Activated naive CD8-positive, alpha-beta T cell treated with anti-CD3 and anti-CD28 coated beads, Interleukin-2, amount 10 ng/mL, durations not matched to agents 7 days and 5 days (primary cell): ENCODE results near the gene KCNMA1. TPM values are rescaled to one million over a fixed set of nuclear protein-coding genes. Genes with fewer than 3 reads are reported as not detected.

Experiments
- ATAC-seq: fragments of 150-1000 bp; cut with Tn5 transposase; one replicate; pipeline ENCODE4 v1.10.0; 2021; ENCODE audit warnings: low read depth, moderate library complexity
- POLR2A ChIA-PET: fragments of 350-600 bp; sonication (Branson Sonifier 250); formaldehyde crosslinking; loops from one replicate; lab custom pipeline; 2021; ENCODE audit warnings: antibody characterized with exemption; lab: Charles Lee
- DNase-seq: peaks from one replicate; pipeline ENCODE4 v3.0.0; 2021
- H3K27ac Mint-ChIP-seq: one replicate; pipeline ENCODE4 v1.8.0; 2022; ENCODE audit warnings: mild to moderate bottlenecking, mixed read lengths
- H3K27me3 Mint-ChIP-seq: one replicate; pipeline ENCODE4 v1.8.0; 2022; ENCODE audit warnings: mild to moderate bottlenecking, moderate library complexity, mixed read lengths
- H3K36me3 Mint-ChIP-seq: one replicate; pipeline ENCODE4 v1.8.0; 2021; ENCODE audit warnings: mild to moderate bottlenecking, mixed read lengths
- H3K4me1 Mint-ChIP-seq: one replicate; pipeline ENCODE4 v1.8.0; 2021; ENCODE audit warnings: mixed read lengths
- H3K4me3 Mint-ChIP-seq: one replicate; pipeline ENCODE4 v1.8.0; 2022; ENCODE audit warnings: mild to moderate bottlenecking, moderate library complexity, mixed read lengths
- H3K9me3 Mint-ChIP-seq: one replicate; pipeline ENCODE4 v1.8.0; 2021; ENCODE audit warnings: mixed read lengths
- total RNA-seq, 2 experiments: library from RNA; stranded (reverse); gene quantifications; one replicate each; pipeline ENCODE4 v1.2.3, GENCODE V29; 2021

KCNMA1 gene
- total RNA-seq, 2 experiments from 2014 or later, result 0.39 to 0.54 TPM

DNA sequence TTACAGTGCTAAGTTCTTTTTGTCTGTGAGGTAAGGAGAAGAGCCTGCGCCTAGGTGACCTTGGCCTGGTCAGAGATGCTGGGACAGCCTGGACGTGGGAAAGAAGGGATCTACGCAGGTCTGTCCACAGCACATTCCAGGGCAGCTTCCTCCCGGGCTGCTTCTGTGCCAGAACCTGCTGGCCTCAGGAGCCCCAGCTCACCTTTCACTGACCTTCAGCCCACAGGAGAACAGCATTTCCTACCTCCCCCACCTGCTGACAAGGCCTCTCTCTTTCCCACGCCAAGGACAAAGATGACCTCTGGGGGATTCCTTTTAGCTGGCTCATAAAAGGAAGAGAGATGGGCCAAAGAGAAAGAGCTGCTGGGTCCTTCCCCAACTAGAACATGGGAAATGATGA lies 260.6 kb downstream of the KCNMA1 start:
- Mint-ChIP-seq H3K4me3 (no peak overlapping the region), H3K36me3 (peaks cover 2% of the 10 kb centered on the region), H3K27me3 (peaks cover 8% of the 10 kb centered on the region), H3K27ac (no peak overlapping the region), H3K4me1 (peaks cover 8% of the 10 kb centered on the region), H3K9me3 (peaks cover 2% of the 10 kb centered on the region)
- DNase-seq, result no peak
- POLR2A ChIA-PET, result no interaction called here
- ATAC-seq, result no peak

DNA sequence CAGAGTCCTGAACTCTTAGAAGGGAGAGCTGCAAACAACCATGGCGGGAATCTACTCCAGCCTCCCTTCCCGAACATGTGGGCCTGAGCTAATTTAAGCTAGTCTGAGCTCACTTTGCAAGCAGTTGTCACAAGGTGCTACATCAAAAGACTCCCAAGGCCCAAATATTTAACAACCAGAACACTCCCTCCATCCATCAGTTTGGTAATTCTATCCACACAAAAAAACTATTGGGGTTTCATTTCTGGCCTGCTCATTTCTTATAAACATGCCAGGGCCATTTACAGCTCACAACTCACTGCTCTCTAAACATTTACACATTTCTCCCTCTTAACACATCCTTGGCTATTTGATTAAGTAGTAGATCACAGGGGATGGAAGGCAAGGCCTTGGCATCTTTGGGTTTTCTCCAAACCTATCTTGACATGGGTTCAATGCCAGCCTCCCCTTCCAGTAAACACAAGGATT lies 263.4 kb downstream of the KCNMA1 start:
- ATAC-seq, result no peak
- POLR2A ChIA-PET, result no interaction called here

DNA sequence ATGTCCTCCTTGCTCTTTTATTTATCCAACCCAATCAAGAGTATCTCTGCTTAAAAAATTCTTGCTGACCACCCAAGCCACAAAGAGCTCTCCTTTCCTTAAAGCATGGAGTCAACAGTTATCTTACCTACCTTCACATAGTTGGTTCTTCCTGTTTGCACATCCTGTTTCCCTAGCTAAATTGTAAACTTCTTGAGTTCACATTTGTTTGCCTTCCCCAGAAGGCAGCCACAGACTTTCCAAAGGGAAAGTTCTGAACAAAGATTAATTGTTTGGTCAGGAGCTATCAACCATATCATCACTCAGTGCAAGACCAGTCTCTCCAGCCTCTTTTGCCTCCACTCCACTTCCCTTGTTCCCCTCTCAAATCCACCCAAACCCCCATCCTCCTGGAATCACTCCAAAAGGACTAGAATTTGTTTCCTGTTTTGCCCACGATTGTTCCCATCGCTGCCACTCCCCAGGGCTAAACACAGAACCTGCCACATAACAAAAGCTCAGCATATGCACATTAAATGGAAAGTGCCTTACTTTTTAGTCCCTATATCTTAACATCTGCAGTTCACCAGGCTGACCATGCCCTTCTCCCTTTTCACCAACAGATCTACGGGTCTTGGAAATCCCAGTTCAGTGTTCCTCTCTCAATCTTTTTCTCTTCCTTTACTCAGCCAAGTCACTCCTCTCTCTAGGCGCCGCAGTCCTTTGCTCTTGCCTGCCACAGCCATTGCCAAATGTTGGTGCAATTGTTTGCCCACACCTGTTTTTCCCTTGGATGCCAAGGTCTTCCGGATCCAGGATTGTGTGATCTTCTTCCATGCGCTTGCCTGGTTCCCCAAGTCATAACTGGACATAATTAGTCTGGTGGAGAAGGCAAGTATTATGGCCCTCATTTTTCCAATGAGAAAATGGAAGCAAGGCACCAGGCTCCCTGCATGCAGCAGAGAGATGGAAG lies 265.5 kb downstream of the KCNMA1 start:
- ATAC-seq, result no peak
- POLR2A ChIA-PET, result no interaction called here
- H3K27ac Mint-ChIP-seq, result no peak overlapping the region
- peaks cover 9% of the 10 kb centered on the region for H3K9me3 Mint-ChIP-seq
- peaks cover 3% of the 10 kb centered on the region for H3K36me3 Mint-ChIP-seq
- H3K4me1 Mint-ChIP-seq, result no peaks in the 10 kb centered on the region
- no peak overlapping the region for H3K4me3 Mint-ChIP-seq
- H3K27me3 Mint-ChIP-seq, result peaks cover 2% of the 10 kb centered on the region
- DNase-seq, result no peak

More for the DNA sequence above, 263.4 kb downstream of the KCNMA1 start:
- Mint-ChIP-seq H3K27ac (no peak overlapping the region), H3K36me3 (peaks cover 3% of the 10 kb centered on the region), H3K4me1 (no peaks in the 10 kb centered on the region), H3K9me3 (peaks cover 4% of the 10 kb centered on the region), H3K27me3 (peaks cover 5% of the 10 kb centered on the region), H3K4me3 (no peak overlapping the region)
- no peak for DNase-seq

DNA sequence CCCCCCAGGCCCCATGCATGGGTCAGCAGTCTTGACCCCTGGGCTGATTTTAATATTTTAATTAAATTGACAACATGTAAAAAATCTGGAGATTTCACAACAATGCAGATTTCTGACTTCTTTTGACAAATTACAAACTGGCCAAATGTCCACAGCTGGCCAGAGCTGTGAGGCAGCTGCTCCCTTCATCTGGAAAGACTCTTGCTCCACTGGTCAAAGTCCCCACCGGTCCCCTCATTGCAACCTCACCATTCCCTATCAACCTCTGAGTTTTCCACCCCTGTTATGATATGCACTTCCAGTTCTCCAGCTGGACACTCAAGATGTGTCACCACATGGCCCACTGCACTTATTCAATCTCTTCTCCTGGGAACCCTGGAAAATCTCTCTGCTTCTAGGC lies 266.2 kb downstream of the KCNMA1 start:
- H3K36me3 Mint-ChIP-seq, result peaks cover 3% of the 10 kb centered on the region
- DNase-seq (no peak), ATAC-seq (no peak)
- no peaks in the 10 kb centered on the region for H3K4me1 Mint-ChIP-seq
- POLR2A ChIA-PET, result no interaction called here
- peaks cover 9% of the 10 kb centered on the region for H3K9me3 Mint-ChIP-seq
- no peak overlapping the region for H3K4me3 Mint-ChIP-seq
- H3K27ac Mint-ChIP-seq, result no peak overlapping the region
- H3K27me3 Mint-ChIP-seq, result peaks cover 2% of the 10 kb centered on the region

DNA sequence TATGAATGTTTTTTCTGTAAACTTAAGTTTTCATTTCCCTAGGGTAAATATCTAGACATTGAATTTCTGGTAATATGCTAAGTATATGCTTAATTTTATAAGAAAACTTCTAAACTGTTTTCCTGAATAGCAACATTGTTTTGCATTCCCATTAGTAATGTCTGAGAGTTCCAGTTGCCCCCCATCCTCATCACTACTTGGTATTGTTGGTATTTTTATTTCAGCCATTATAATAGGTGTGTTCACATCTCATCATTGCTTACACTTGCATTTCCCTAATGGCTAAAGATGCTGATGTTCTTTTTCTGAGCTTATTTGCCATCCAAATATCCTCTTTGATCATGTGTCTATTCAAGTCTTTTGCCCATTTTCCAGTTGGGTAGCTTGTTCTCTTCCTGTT lies 269.6 kb downstream of the KCNMA1 start:
- Mint-ChIP-seq H3K9me3 (peaks cover 9% of the 10 kb centered on the region), H3K36me3 (peaks cover 3% of the 10 kb centered on the region), H3K27me3 (peaks cover 6% of the 10 kb centered on the region), H3K4me3 (no peak overlapping the region), H3K4me1 (peaks cover 2% of the 10 kb centered on the region), H3K27ac (no peak overlapping the region)
- DNase-seq, result no peak
- POLR2A ChIA-PET, result no interaction called here
- ATAC-seq, result no peak

DNA sequence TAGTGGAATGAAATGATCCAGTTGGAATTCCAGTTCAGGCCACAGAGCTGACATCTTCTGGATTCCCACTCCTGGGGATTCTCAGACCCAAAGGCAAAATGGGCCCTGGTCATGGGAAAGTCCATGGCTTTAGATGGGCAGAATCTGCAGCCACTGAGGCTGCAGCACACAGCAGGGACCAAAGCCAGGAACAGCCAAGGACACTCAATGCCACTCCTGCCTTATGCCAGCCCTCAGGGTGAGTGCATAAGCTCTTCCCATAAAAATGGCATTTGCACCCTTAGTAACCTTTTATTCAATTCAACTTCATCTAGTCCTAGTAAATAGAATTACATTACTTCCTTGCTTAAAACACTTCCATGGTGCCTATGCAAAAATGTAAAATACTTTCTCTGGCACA lies 274.4 kb downstream of the KCNMA1 start:
- H3K36me3 Mint-ChIP-seq, result no peaks in the 10 kb centered on the region
- no peak overlapping the region for H3K4me3 Mint-ChIP-seq
- POLR2A ChIA-PET, result no interaction called here
- H3K27me3 Mint-ChIP-seq, result peaks cover 10% of the 10 kb centered on the region
- ATAC-seq (no peak), DNase-seq (no peak)
- H3K27ac Mint-ChIP-seq, result no peak overlapping the region
- H3K4me1 Mint-ChIP-seq, result peaks cover 2% of the 10 kb centered on the region
- peaks cover under 1% of the 10 kb centered on the region for H3K9me3 Mint-ChIP-seq

DNA sequence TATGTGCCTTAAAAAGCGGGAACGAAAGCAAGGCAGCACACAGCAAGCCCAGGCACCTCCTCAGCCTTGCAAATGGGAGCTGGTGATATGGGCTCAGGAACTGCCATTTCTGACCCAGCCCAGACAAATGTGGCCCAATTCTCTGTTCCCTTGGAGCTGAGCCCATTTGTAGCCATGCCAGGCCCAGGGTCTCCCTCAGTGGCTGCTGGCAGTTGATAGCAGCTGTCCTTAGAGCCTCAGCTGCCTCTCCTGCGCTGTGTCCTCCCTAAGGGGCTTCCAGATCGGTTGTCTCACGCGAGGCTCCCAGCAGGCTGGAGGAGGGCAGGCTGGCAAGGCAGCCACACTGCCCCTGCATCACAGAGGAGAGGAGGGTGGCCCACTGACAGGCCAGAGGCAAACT lies 275.8 kb downstream of the KCNMA1 start:
- POLR2A ChIA-PET, result no interaction called here
- Mint-ChIP-seq H3K36me3 (no peaks in the 10 kb centered on the region), H3K27ac (no peak overlapping the region), H3K4me3 (no peak overlapping the region), H3K27me3 (peaks cover 10% of the 10 kb centered on the region), H3K9me3 (no peaks in the 10 kb centered on the region), H3K4me1 (peaks cover 2% of the 10 kb centered on the region)
- ATAC-seq (no peak), DNase-seq (no peak)

DNA sequence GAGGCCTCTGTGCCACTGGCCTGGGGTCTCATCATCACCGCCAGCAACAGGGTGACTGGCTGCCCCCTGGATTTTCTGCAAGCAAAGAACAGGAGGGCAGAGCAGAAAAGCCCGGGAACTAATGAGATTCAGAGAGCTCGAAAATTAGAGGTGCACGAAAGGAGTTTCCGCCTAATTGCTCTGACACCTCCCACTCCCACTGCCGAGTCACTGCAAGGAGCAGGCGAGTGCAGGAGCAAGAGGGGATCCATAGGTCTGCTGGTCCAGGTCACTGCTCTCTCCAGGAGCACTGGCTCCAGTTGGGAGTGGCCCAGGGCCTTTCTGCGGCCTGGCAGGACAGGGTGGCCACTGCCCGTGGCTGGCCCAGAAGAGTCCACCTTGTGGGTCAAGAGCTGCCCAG lies 276.2 kb downstream of the KCNMA1 start:
- Mint-ChIP-seq H3K4me1 (peaks cover 2% of the 10 kb centered on the region), H3K27ac (no peak overlapping the region), H3K27me3 (peaks cover 10% of the 10 kb centered on the region), H3K36me3 (no peaks in the 10 kb centered on the region), H3K4me3 (no peak overlapping the region), H3K9me3 (no peaks in the 10 kb centered on the region)
- ATAC-seq (no peak), DNase-seq (no peak)
- POLR2A ChIA-PET, result no interaction called here

DNA sequence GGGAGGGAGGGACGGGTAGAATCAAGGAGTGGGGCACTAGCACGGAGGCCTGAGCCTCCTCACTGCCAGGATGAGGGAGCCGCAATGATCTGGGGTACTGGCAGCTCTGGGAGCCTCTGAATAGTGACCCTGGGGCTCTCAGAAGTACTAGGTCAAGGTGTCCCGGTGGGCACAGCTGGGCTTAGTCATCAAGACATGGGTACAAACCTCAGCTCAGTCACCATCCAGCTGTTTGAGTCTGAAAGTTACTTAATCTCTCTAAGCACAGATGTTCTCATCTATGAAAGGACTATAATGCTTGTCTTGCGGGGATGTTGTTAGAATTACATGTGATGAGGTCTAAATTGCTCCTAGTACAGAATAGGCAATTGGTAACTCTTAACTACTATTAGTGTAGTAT lies 276.8 kb downstream of the KCNMA1 start:
- H3K4me1 Mint-ChIP-seq, result peaks cover 2% of the 10 kb centered on the region
- DNase-seq (no peak), ATAC-seq (no peak)
- H3K4me3 Mint-ChIP-seq, result no peak overlapping the region
- H3K27ac Mint-ChIP-seq, result no peak overlapping the region
- peaks cover 1% of the 10 kb centered on the region for H3K9me3 Mint-ChIP-seq
- H3K36me3 Mint-ChIP-seq, result no peaks in the 10 kb centered on the region
- POLR2A ChIA-PET, result no interaction called here
- H3K27me3 Mint-ChIP-seq, result peaks cover 10% of the 10 kb centered on the region

DNA sequence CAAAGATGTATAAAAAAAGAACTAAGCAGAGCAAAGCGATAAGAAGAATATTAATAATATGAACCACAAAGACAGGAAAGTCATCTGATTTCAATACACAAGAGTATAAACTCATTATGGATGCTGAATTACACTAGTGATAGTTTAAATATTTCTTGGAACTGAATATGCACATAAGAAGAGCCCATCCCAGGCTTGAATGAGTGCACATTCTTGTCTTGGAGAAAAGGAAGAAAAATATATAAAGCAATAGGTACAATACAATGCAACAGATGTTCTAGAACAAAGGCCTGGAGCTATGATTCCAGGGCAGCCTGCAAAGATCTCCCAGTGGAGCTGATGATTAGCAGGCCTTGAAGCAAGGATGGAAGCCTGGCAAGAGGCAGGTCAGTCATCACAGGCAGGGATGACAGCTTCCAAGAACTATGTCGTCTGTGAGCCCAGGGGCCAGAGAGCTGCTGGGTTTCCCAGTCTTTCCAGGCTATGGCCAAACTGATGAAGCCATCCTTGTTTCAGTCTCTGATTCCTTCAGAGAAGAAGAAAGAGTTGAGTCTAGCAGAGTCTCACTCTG lies 277.6 kb downstream of the KCNMA1 start:
- Mint-ChIP-seq H3K27me3 (peaks cover 8% of the 10 kb centered on the region), H3K4me1 (no peaks in the 10 kb centered on the region), H3K36me3 (no peaks in the 10 kb centered on the region), H3K4me3 (no peak overlapping the region), H3K9me3 (peaks cover 2% of the 10 kb centered on the region), H3K27ac (no peak overlapping the region)
- DNase-seq (no peak), ATAC-seq (no peak)
- POLR2A ChIA-PET, result no interaction called here

DNA sequence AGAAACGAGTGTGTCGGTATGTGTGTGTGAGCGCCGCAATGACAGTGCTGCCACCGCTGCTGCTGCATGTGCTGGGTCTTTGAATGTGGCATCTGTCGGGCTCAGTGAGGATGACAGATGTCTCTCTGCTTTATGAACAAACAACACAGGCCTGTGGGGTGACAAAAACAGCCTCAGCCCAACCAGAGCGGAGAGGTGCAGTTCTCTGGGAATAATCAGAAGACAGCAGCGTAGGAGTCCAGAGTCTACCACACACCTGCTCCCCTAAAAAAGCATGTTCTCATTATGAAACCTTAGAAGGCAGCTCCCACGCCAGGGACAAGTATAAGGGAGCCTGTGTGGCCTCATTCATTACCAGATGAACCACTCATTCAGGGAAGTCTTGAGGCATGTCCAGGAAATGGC lies 278.3 kb downstream of the KCNMA1 start:
- no peak overlapping the region for H3K27ac Mint-ChIP-seq
- POLR2A ChIA-PET, result no interaction called here
- H3K9me3 Mint-ChIP-seq, result peaks cover 2% of the 10 kb centered on the region
- H3K36me3 Mint-ChIP-seq, result no peaks in the 10 kb centered on the region
- DNase-seq (no peak), ATAC-seq (no peak)
- H3K27me3 Mint-ChIP-seq, result peaks cover 4% of the 10 kb centered on the region
- H3K4me1 Mint-ChIP-seq, result no peaks in the 10 kb centered on the region
- no peak overlapping the region for H3K4me3 Mint-ChIP-seq

DNA sequence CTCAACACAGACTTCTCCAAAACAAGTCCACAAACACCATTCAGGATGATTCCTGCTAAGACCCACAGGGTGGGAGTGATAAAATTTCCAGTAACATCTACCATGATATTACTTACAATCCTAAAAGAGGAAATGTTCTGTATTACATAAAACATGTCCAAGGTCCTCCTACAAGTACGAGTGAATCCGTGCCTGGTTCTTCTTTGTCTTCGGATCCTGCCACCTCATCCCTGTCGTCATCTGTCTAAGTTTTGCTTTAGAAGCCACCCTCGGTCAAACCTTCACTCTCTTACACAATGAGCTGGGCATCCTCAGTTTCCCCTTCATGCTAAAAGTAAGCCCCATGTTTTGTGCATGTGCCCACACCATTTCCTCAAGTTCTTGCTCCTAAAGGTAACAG lies 279.0 kb downstream of the KCNMA1 start:
- Mint-ChIP-seq H3K4me3 (no peak overlapping the region), H3K27ac (no peak overlapping the region), H3K9me3 (peaks cover 2% of the 10 kb centered on the region), H3K36me3 (no peaks in the 10 kb centered on the region), H3K27me3 (peaks cover 4% of the 10 kb centered on the region), H3K4me1 (no peaks in the 10 kb centered on the region)
- DNase-seq, result no peak
- POLR2A ChIA-PET, result no interaction called here
- no peak for ATAC-seq

DNA sequence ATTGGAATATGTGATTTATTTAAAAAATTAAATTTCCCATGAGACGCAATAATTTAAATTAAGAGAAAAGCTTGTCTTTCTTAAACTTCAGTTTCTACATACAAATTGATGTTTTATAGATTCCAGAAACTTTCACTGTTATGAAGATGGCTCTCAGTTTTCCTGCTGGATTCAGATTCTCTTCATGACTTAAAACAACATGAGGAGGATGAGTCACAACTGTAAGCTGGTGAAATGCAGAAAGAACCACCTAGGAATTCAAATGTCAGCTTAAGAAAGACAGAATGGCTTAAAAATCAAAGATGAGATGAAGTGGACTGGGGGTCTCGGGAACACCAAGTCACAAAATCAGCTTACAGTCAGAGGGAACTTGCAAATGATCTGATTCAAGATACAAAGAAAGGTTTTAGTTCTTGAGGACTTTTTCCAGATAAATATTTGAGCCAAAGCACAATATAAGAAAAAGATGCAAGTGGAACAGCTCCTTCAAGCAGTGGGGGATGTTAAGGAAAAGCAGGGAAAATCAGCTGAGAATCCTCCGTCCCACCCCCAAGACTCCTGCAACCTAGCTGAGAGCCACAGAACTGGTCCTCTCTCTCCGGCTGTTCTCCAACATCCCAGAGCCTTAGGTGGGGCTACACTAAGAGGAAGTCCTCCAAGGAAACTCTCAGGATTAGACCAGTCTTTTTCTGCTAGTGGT lies 279.8 kb downstream of the KCNMA1 start:
- Mint-ChIP-seq H3K27me3 (peaks cover 4% of the 10 kb centered on the region), H3K4me1 (no peaks in the 10 kb centered on the region), H3K4me3 (no peak overlapping the region), H3K27ac (no peak overlapping the region), H3K9me3 (peaks cover 2% of the 10 kb centered on the region), H3K36me3 (no peaks in the 10 kb centered on the region)
- ATAC-seq (no peak), DNase-seq (no peak)
- POLR2A ChIA-PET, result no interaction called here
